CD14-positive monocyte (primary cell): ENCODE results near the gene STRIP1. TPM values are rescaled to one million over a fixed set of nuclear protein-coding genes. Genes with fewer than 3 reads are reported as not detected.

ENCODE experiments used
- DNase-seq, 3 donors: peaks; one replicate each; pipeline ENCODE4 v3.0.0-alpha.2; 2011 to 2022
- H2AFZ ChIP-seq: 2 replicates; pipeline ENCODE4 v1.6.0; 2012; ENCODE audit warnings: mild to moderate bottlenecking, low read depth, low read length, inconsistent platforms; ENCODE audit not compliant: insufficient read depth, poor library complexity, severe bottlenecking
- H3K27ac ChIP-seq, 2 donors: 1 replicate in 1 of 2; 2 replicates in 1 of 2; pipeline ENCODE4 v1.5.1; 2012 to 2013; ENCODE audit warnings: low read length in 2 of 2, control low read depth in 1 of 2, inconsistent platforms in 1 of 2, low read depth in 1 of 2, mild to moderate bottlenecking in 1 of 2
- H3K27me3 ChIP-seq, 2 donors: one replicate each; pipeline versions ENCODE4 v1.6.0 to v1.6.1; 2011 to 2013; ENCODE audit warnings: low read length in 2 of 2; ENCODE audit not compliant: control insufficient read depth in 2 of 2, insufficient read depth in 2 of 2
- H3K36me3 ChIP-seq, 2 donors: replicated peaks in 1 of 2; 1 replicate in 1 of 2; 2 replicates in 1 of 2; pipeline versions ENCODE4 v1.5.1 to v1.6.1; 2012 to 2013; ENCODE audit warnings: low read length in 2 of 2, control low read depth in 1 of 2, inconsistent platforms in 1 of 2, mild to moderate bottlenecking in 1 of 2; ENCODE audit not compliant: insufficient read depth in 2 of 2, control insufficient read depth in 1 of 2
- H3K4me1 ChIP-seq, 2 donors: 1 replicate in 1 of 2; 2 replicates in 1 of 2; pipeline versions ENCODE4 v1.5.1 to v1.6.1; 2012 to 2013; ENCODE audit warnings: low read length in 2 of 2, control low read depth in 1 of 2, inconsistent platforms in 1 of 2, mild to moderate bottlenecking in 1 of 2, moderate library complexity in 1 of 2; ENCODE audit not compliant: insufficient read depth in 2 of 2, control insufficient read depth in 1 of 2
- H3K4me2 ChIP-seq: replicated peaks from 2 replicates; pipeline ENCODE3; 2012; ENCODE audit warnings: low read length, moderate library complexity, mild to moderate bottlenecking; ENCODE audit not compliant: poor library complexity, severe bottlenecking; ENCODE audit errors: extremely low read depth
- H3K4me3 ChIP-seq, 3 experiments: fragments of 200-600 bp in 1 of 3; sonication (generic) in 1 of 3; replicated peaks in 1 of 3; 1 replicate in 2 of 3; 2 replicates in 1 of 3; pipeline ENCODE4 v1.5.1; 2011 to 2013; ENCODE audit warnings: low read length in 3 of 3, mild to moderate bottlenecking in 3 of 3, control low read depth in 2 of 3, low read depth in 2 of 3, inconsistent platforms in 1 of 3, moderate library complexity in 1 of 3
- H3K79me2 ChIP-seq: 2 replicates; pipeline ENCODE4 v1.6.0; 2012; ENCODE audit warnings: mild to moderate bottlenecking, control low read depth, inconsistent platforms, low read length, moderate library complexity; ENCODE audit not compliant: insufficient read depth
- H3K9ac ChIP-seq: 2 replicates; pipeline ENCODE4 v1.6.0; 2017; ENCODE audit warnings: low read length, mild to moderate bottlenecking; ENCODE audit not compliant: insufficient read depth, poor library complexity, severe bottlenecking
- H3K9me3 ChIP-seq, 2 donors: replicated peaks in 1 of 2; 1 replicate in 1 of 2; 2 replicates in 1 of 2; pipeline versions ENCODE4 v1.5.1 to v1.6.1; 2012 to 2013; ENCODE audit warnings: low read length in 2 of 2, control low read depth in 1 of 2; ENCODE audit not compliant: control insufficient read depth in 1 of 2, insufficient read depth in 1 of 2
- H4K20me1 ChIP-seq: 2 replicates; pipeline ENCODE4 v1.6.0; 2012; ENCODE audit warnings: mild to moderate bottlenecking, low read length, control low read depth, moderate library complexity; ENCODE audit not compliant: insufficient read depth
- H3K27ac Mint-ChIP-seq, 7 donors: one replicate each; pipeline ENCODE4 v1.8.0; 2020; ENCODE audit warnings: mild to moderate bottlenecking in 7 of 7, mixed read lengths in 7 of 7, moderate library complexity in 6 of 7, inconsistent platforms in 2 of 7
- H3K27me3 Mint-ChIP-seq, 3 donors: one replicate each; pipeline ENCODE4 v1.8.0; 2021 to 2022; ENCODE audit warnings: low read depth in 3 of 3, mild to moderate bottlenecking in 3 of 3, mixed read lengths in 3 of 3, moderate library complexity in 3 of 3, inconsistent platforms in 1 of 3
- H3K36me3 Mint-ChIP-seq, 2 donors: one replicate each; pipeline ENCODE4 v1.8.0; 2020; ENCODE audit warnings: mixed read lengths in 2 of 2, inconsistent platforms in 1 of 2, mild to moderate bottlenecking in 1 of 2
- H3K4me1 Mint-ChIP-seq: one replicate; pipeline ENCODE4 v1.8.0; 2020; ENCODE audit warnings: mild to moderate bottlenecking, mixed read lengths
- H3K4me3 Mint-ChIP-seq, 2 donors: one replicate each; pipeline ENCODE4 v1.8.0; 2020; ENCODE audit warnings: mild to moderate bottlenecking in 2 of 2, mixed read lengths in 2 of 2, moderate library complexity in 1 of 2
- H3K9me3 Mint-ChIP-seq, 7 donors: one replicate each; pipeline ENCODE4 v1.8.0; 2020 to 2022; ENCODE audit warnings: mixed read lengths in 7 of 7, mild to moderate bottlenecking in 6 of 7, moderate library complexity in 6 of 7, inconsistent platforms in 2 of 7
- CTCF ChIP-seq: fragments of 200-600 bp; IDR thresholded peaks from one replicate; pipeline ENCODE4 v1.8.0; 2022; ENCODE audit warnings: antibody characterized with exemption, mild to moderate bottlenecking
- WGBS: methylation state at CpG from one replicate; pipeline ENCODE4 v1.1.5; 2013; ENCODE audit warnings: missing lambda C conversion rate; ENCODE audit not compliant: insufficient coverage; 5-methylcytosine and 5-hydroxymethylcytosine counted together
- intact Hi-C, 2 donors: fragments of 100-400 bp; cut with micrococcal nuclease; formaldehyde crosslinking; loops; one replicate each; pipeline versions ENCODE4 v1.15.0 to v1.15.1; 2023
- polyA plus RNA-seq, 3 donors: library from polyadenylated mRNA; depleted of rRNA in 1 of 3; unstranded in 2 of 3; stranded (reverse) in 1 of 3; fragments of 300-500 nt in 2 of 3; fragments of >200 nt in 1 of 3; fragmentation: Illumina TruSeq in 2 of 3; gene quantifications; 1 replicate in 2 of 3; 2 replicates in 1 of 3; pipeline ENCODE4 v1.2.3, GENCODE V29; 2012 to 2021

Gene STRIP1
- polyA plus RNA-seq, 3 donors, result 8.9 to 33.6 (median 11.0) TPM

- no peaks in the 10 kb centered on the region for H3K9me3 Mint-ChIP-seq
- peak overlapping the region; percentile 92 to 94 for H3K4me3 Mint-ChIP-seq
- no peak for TF ChIP-seq CTCF
- Histone ChIP-seq H3K4me2 (peak overlapping the region; percentile 92), H3K36me3 (peaks cover 0 to 5% of the 10 kb centered on the region in 2 donors), H3K9me3 (no peaks in the 10 kb centered on the region), H3K9ac (no peak overlapping the region), H3K27me3 (no peaks in the 10 kb centered on the region), H3K79me2 (peaks cover 56% of the 10 kb centered on the region), H3K4me3 (peak overlapping the region in 1 of 3 experiments; percentile 87), H2AFZ (no peak overlapping the region), H4K20me1 (peaks cover 10% of the 10 kb centered on the region), H3K4me1 (peaks cover 43 to 58% of the 10 kb centered on the region in 2 donors), H3K27ac (no peak overlapping the region)
- no CpG with 5 or more reads among the region's 3 CpGs for WGBS
- DNase-seq, result no peak
- peak overlapping the region in 5 of 7 donors; percentile 97 to 99 (median 99) for H3K27ac Mint-ChIP-seq
- peaks cover 0 to 1% (median 0%) of the 10 kb centered on the region in 3 donors for H3K27me3 Mint-ChIP-seq
- H3K36me3 Mint-ChIP-seq, result peaks cover 7 to 14% of the 10 kb centered on the region in 2 donors
- peaks cover 60% of the 10 kb centered on the region for H3K4me1 Mint-ChIP-seq
- intact Hi-C loops, result loop anchor here in 1 of 2 donors (10.0 kb wide), 3 partner anchors 71 to 441 kb away; partner anchors contain the start of genes CSF1 and GNAI3
These were observed 48.4 kb upstream of the STRIP1 start for GRCh38 chr1:109986054-109986444.

GRCh38 chr1:109988349-109988914, 46.0 kb upstream of the STRIP1 start:
- Histone ChIP-seq H3K79me2 (peaks cover 79% of the 10 kb centered on the region), H3K4me2 (no peak overlapping the region), H3K27ac (no peak overlapping the region)

More at GRCh38 chr1:109988349-109988914, 46.0 kb upstream of the STRIP1 start:
- no peak overlapping the region for H2AFZ ChIP-seq
- no peak for DNase-seq
- Mint-ChIP-seq H3K4me3 (no peak overlapping the region), H3K9me3 (no peaks in the 10 kb centered on the region), H3K36me3 (peaks cover 11 to 14% of the 10 kb centered on the region in 2 donors), H3K27ac (no peak overlapping the region), H3K4me1 (peaks cover 73% of the 10 kb centered on the region), H3K27me3 (no peaks in the 10 kb centered on the region)
- H3K9me3 ChIP-seq, result no peaks in the 10 kb centered on the region
- H3K27me3 ChIP-seq, result no peaks in the 10 kb centered on the region
- no peak overlapping the region for H3K4me3 ChIP-seq
- H4K20me1 ChIP-seq, result peaks cover 31% of the 10 kb centered on the region
- no CpG with 5 or more reads among the region's 3 CpGs for WGBS
- intact Hi-C loops, result loop anchor here in 1 of 2 donors (10.0 kb wide), 3 partner anchors 74 to 444 kb away; partner anchors contain the start of genes CSF1 and GNAI3
- H3K9ac ChIP-seq, result no peak overlapping the region
- no peak for TF ChIP-seq CTCF
- H3K36me3 ChIP-seq, result peaks cover 0 to 5% of the 10 kb centered on the region in 2 donors
- peaks cover 54 to 68% of the 10 kb centered on the region in 2 donors for H3K4me1 ChIP-seq
